ENCODE data around the gene CYP2B6.

Gene CYP2B6

GRCh38 chr19:41016488-41017071 is 25.5 kb downstream of the CYP2B6 start:
- H3K4me3 ChIP-seq (ENCODE audit: low read depth, low read length): no peak overlapping the region
- TF ChIP-seq, protein P1, sequence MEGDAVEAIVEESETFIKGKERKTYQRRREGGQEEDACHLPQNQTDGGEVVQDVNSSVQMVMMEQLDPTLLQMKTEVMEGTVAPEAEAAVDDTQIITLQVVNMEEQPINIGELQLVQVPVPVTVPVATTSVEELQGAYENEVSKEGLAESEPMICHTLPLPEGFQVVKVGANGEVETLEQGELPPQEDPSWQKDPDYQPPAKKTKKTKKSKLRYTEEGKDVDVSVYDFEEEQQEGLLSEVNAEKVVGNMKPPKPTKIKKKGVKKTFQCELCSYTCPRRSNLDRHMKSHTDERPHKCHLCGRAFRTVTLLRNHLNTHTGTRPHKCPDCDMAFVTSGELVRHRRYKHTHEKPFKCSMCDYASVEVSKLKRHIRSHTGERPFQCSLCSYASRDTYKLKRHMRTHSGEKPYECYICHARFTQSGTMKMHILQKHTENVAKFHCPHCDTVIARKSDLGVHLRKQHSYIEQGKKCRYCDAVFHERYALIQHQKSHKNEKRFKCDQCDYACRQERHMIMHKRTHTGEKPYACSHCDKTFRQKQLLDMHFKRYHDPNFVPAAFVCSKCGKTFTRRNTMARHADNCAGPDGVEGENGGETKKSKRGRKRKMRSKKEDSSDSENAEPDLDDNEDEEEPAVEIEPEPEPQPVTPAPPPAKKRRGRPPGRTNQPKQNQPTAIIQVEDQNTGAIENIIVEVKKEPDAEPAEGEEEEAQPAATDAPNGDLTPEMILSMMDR (IDR thresholded peaks at IDR 0.05; ENCODE audit: low read depth, low read length, missing control alignments): no peak
- no peak for DNase-seq (ENCODE audit: low read depth)

DNA sequence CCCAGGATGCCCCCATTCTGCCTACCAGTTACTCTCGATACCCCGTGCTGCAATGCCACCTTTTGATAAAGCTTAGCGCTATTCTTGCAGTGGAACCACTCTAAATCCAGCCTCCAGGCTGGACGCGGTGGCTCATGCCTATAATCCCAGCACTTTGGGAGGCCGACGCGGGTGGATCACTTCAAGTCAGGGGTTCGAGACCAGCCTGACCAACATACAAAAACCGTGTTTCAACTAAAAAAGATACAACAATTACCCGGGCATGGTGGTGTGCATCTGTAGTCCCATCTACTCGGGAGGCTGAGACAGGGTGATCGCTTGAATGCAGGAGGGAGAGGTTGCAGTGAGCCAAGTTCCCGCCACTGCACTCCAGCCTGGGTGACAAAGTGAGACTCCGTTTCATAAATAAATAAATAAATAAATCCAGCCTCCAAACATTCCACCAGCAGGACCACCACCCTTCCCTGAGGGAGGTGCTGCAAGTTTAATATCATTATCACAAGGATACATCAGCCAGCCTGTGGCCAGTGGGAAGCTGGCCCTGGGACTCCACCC is 27.7 kb downstream of the CYP2B6 start:
- H3K4me3 ChIP-seq (ENCODE audit: low read depth, low read length): no peak overlapping the region
- TF ChIP-seq, protein P1 (IDR thresholded peaks at IDR 0.05; ENCODE audit: low read depth, low read length, missing control alignments): no peak
- DNase-seq (ENCODE audit: low read depth): no peak

GRCh38 chr19:41019346-41019745 is 28.3 kb downstream of the CYP2B6 start:
- H3K4me3 ChIP-seq (ENCODE audit: low read depth, low read length): no peak overlapping the region
- TF ChIP-seq, protein P1 (IDR thresholded peaks at IDR 0.05; ENCODE audit: low read depth, low read length, missing control alignments): no peak
- DNase-seq (ENCODE audit: low read depth): no peak

- H3K4me3 ChIP-seq (ENCODE audit: low read depth, low read length): no peak overlapping the region
- DNase-seq (ENCODE audit: low read depth): no peak
- TF ChIP-seq, protein P1 (IDR thresholded peaks at IDR 0.05; ENCODE audit: low read depth, low read length, missing control alignments): no peak
Measured at GRCh38 chr19:41023193-41023592, 32.1 kb downstream of the CYP2B6 start.

DNA sequence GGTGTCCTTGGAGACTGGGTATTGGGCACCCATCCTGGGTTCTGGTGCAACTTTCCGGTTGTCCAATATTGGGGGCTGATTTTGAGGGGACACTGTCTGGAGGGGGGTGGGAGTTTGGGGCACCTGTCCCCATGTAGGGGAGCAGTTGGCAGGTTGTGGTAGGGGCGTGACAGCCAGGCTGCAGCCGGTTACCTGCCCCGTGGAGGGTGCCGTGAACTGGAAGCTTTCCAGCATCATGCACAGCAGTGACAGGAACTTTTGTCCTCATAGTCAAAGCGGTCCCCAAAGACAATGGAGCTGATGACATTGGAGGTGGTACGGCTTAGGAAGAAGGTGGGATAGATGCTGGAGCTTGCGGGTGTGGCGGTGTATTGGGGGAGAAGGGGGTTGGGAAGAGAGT is 34.3 kb downstream of the CYP2B6 start:
- no peak overlapping the region for H3K4me3 ChIP-seq (ENCODE audit: low read depth, low read length)
- no peak for DNase-seq (ENCODE audit: low read depth)
- TF ChIP-seq, protein P1 (IDR thresholded peaks at IDR 0.05; ENCODE audit: low read depth, low read length, missing control alignments): no peak

DNA sequence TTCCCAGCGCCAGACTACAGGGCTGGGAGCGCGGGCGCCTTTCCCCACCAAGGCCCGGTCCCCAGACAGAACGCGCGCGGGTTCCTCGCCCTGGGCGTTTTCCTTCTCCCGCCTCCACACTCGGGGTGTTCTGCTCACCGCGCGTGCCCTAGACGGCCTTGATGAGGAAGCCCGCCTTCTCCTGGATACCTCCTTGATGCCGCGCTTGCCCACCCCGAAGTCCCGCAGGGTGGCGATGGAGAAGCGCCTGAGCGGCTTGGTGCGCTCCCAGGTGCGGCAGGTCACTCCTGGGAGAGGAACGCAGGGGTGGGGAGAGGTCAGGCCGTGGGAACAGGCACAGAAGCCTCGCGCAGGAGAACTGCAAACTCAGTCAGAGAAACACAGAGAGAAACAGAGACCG is 34.8 kb downstream of the CYP2B6 start:
- H3K4me3 ChIP-seq (ENCODE audit: low read depth, low read length): no peak overlapping the region
- TF ChIP-seq, protein P1 (IDR thresholded peaks at IDR 0.05; ENCODE audit: low read depth, low read length, missing control alignments): no peak
- DNase-seq (ENCODE audit: low read depth): no peak

Measured in GM12864 (cell line).